ENCODE data around the gene FOXO6.

Gene FOXO6

DNA sequence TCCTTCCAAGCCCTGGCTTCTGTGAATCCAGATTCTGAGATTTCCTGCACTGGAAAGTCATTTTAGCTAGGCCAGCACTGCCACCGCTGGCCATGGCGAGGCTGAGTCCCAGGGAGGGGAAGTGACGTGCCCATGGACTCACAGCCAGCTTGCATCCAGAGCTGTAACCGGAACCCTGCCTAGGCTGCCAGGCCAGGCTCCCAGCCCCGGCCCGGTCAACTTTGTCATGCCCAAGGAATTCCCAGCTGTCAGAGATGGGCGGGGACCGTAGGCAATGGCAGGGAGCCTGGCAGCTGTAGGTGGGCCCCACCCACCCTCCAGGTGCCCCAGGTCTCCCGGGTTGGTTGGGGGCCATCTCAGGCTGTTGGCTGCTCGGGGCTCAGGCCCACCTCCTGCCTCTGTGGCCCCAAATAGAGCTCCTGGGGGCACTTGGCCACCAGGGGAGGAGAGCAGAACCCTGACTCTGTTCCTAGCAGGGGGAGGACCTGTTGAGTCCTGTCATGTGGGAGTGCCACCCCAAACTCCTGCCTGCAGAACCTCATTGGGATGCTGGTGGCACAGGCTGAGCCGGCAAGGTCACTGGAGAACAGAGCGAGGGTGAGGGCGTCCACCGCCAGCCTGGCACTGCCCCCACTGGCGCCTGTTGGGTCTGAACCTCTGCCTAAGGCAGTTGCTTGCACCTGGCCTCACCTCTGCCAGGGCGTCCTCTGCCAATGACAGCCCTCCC lies 57.8 kb downstream of the FOXO6 start:
- no peak for TF ChIP-seq CTCF (IDR thresholded peaks at IDR 0.05)

DNA sequence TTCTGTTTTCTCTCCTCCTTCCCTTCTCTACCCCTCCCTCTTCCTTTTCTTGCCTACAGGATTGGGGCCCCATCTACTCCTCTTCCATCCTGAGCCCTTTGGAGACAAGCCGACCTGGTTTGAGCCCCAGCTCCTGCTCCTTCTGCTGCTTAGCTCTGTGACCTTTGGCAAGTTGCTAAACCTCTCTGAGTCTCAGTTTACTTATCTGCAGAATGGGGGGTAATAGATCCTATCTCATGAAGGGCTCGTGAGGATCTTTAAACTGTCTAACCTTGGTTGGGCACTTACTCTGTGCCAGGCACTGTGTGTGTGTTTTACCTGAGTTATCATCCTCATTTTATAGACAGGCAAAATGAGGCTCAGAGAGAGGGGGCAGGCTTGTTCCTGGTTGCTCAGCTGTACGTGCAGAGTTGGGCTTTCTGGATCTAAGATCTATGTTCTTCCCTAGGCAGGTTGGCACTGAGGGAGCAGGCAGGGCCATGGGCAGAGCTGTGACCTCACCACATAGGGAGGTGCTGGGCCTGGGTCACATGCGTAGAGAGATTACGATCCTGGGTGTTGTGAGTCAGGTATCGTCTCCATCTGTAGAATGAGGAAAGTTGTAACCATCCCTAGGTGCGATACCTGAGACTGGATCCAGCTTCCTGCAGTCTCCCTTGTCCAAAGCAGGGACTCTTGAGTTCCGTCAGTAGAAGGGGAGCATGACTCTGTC lies 58.5 kb downstream of the FOXO6 start:
- no peak for TF ChIP-seq CTCF (IDR thresholded peaks at IDR 0.05)

- no peak for TF ChIP-seq CTCF (IDR thresholded peaks at IDR 0.05)
Measured at GRCh38 chr1:41420351-41420750, 59.1 kb downstream of the FOXO6 start.

DNA sequence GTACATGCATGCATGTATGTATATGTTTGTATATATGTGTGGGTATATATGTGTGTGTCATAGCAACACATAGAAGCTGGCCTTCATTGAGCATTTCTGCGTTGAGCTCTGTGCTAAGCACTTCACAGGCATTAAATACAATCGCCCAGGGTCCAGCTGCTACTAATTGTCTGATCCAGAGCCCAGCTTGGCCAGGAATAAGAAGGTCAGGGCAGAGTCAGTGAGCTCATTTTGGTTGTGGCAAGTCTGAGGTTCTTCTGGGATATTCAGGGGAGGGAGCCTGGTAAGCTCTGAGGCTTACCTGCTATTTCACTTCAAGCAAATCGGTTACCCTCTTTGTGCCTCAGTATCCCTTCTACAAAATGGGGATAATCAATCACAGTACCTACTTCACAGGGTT lies 59.6 kb downstream of the FOXO6 start:
- TF ChIP-seq CTCF (IDR thresholded peaks at IDR 0.05) = no peak

DNA sequence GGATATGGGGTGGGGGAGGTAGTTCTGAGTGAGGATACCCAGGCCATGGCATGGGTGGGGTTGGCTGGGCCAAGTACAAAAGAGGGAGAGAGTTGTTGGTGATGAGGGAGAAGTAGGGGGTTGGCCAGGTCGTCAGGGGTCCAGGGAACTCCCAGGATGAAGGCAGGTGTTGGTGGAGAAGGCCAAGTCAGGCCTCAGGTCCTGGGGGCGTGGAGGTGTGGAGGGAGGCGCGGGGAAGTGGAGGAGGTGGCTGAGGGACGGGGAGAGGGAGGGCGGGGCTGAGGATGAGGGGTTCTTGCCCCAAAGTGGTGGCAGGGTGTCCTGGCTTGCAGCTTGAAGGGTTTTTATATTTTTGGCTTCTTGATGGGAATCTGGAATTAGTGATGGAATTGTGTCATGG lies 61.1 kb downstream of the FOXO6 start:
- TF ChIP-seq CTCF (IDR thresholded peaks at IDR 0.05) = no peak

DNA sequence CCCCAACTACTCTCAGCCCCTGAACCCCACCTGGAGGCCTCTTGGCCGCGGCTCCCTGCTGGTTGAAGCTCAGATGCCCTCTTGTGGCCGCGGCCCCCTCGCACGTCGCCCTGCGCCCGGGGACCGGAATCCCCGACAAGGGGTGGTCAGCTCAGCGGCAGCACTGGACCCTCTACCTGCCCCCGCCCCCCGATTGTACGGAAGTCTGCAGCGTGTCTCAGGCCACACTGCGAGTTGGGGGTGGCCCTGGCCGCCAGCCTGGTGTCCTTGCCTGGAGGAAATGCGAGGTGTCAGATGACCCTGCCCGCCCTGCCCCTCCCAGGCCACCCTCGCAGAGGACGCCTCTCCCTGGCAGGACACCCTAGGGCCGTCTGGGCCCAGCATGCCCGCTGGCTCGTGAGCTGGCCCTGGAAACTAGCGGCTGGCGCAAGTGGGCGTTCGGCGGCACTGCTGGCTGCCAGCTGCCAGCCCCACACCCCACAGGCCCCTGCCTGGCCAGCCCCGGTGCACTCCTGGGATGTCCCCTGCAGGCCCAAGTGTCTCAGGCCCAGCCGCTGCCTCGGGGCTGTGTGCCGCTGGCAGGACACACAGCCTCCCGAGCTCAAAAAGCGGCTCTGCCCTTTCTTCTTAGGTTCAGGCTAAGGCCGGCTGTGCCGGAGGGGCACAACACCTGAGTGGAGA lies 62.4 kb downstream of the FOXO6 start:
- TF ChIP-seq CTCF (IDR thresholded peaks at IDR 0.05) = no peak

GRCh38 chr1:41424581-41425118 lies 63.4 kb downstream of the FOXO6 start:
- TF ChIP-seq CTCF (IDR thresholded peaks at IDR 0.05) = no peak
